SJCRH30 (cell line): ENCODE data around the gene ZNF512B. TPM values are rescaled to one million over a fixed set of nuclear protein-coding genes. Genes with fewer than 3 reads are reported as not detected.
"Not testable (repeated sequence)": the region's sequence is repeated elsewhere in the genome, so short reads cannot be mapped to it uniquely, and the experiment has no call there.

Experiments used
- DNase-seq, 2 experiments: peaks; one replicate each; pipeline ENCODE4 v3.0.0-alpha.2; 2015 to 2020
- H3K27ac ChIP-seq: fragments of 250-450 bp; sonication (Bioruptor Pico); 2 replicates; pipeline ENCODE4 v1.5.1; 2020; ENCODE audit warnings: mild to moderate bottlenecking, moderate library complexity
- H3K27me3 ChIP-seq: fragments of 250-450 bp; sonication (Bioruptor Pico); 2 replicates; pipeline ENCODE4 v1.5.1; 2020; ENCODE audit warnings: mild to moderate bottlenecking, moderate library complexity
- H3K36me3 ChIP-seq: fragments of 250-450 bp; sonication (Bioruptor Pico); 2 replicates; pipeline ENCODE4 v1.5.1; 2020; ENCODE audit warnings: mild to moderate bottlenecking, moderate library complexity
- H3K4me1 ChIP-seq: fragments of 250-450 bp; sonication (Bioruptor Pico); 2 replicates; pipeline ENCODE4 v1.5.1; 2020; ENCODE audit warnings: mild to moderate bottlenecking, moderate library complexity
- H3K4me3 ChIP-seq: fragments of 250-450 bp; sonication (Bioruptor Pico); 2 replicates; pipeline ENCODE4 v1.5.1; 2020; ENCODE audit warnings: mild to moderate bottlenecking, moderate library complexity
- H3K9me3 ChIP-seq: fragments of 250-450 bp; sonication (Bioruptor Pico); replicated peaks from 2 replicates; pipeline ENCODE4 v1.5.1; 2020; ENCODE audit warnings: mild to moderate bottlenecking, moderate library complexity
- total RNA-seq: library from RNA; depleted of rRNA; stranded (reverse); fragments of >200 nt; shearing (Covaris generic); gene quantifications from 2 replicates; pipeline ENCODE4 v1.2.3, GENCODE V29; 2014; rRNA removed

The ZNF512B gene
- total RNA-seq = 19.1 and 19.6 TPM in 2 replicates

DNA sequence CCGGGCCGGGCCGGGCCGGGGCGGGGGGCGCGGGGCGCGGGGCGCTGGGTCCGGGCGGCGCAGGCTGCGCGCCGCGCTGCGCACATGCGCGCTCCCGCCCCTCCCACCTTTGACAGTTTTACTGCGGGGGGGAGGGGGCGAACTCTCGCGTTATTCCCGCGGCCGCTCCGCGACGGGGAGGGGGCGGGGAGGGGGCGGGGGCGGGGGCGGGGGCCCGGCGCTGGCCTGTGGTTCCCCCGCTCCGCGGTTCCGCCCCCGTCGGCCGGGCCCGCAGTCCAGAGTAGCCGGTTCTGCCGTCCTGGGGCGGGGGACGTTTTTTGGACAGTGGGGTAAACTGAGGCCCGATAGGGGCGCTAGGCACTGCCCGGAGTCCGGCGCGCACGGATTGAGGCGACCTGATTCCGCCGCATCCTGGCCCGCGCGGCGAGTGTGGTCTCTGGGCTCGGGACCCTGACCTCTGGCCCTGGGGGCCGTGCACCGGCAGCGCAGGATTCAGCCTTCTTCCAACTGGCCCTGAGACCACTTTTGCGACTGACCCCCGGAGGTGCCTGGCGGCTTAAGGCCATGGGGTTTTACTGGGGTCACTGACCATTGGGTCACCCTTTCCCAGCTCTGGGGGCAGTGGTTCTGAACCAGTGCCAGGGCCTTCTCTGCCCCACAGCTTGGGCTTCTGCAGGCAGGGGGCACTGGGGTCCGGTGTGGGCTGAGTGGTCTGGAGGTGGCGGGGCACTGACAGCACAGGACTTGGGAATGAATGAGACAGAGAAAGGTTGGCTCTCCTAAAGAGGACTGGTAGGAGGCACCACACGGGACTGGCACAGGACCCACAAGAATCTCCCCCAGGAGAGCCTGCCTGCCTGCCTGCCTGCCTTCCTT, at the start of gene ZNF512B:
Gene ZNF512B (minus strand): TSS at position 93 of the 876 bp plus-strand sequence. CDS start 1,980 bp downstream, outside the sequence.
- peak within 1 kb of the TSS; percentile 59 for H3K4me3 ChIP-seq
- DNase-seq = peak; percentile 79 to 80
- peaks cover 6% of the 10 kb centered on the region; the same call in 1 of the 2 replicates for H3K36me3 ChIP-seq
- H3K9me3 ChIP-seq = no peaks in the 10 kb centered on the region
- H3K4me1 ChIP-seq = peaks cover 8% of the 10 kb centered on the region; the same call in 1 of the 2 replicates
- no peak within 1 kb of the TSS for H3K27ac ChIP-seq
- peaks cover 5% of the 10 kb centered on the region; the same call in 1 of the 2 replicates for H3K27me3 ChIP-seq

DNA sequence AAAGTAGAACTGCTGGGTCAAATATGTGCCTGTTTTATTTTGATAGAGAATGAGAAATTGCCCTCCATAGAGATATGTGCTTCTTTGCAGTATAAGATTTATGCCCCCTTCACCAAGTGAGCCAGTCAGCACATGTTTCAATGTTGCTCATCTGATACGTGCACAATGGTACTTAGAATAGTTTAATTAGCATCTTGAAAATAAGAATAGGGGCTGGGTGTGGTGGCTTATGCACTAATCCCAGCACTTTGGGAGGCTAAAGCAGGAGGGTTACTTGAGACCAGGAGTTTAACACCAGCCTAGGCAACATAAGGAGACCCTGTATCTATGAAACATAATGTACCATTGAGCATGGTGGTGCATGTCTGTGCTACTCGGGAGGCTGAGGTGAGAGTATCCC, 45.9 kb upstream of the ZNF512B start:
- Histone ChIP-seq H3K27me3 (no peaks in the 10 kb centered on the region), H3K27ac (no peak overlapping the region), H3K9me3 (no peaks in the 10 kb centered on the region), H3K4me1 (no peaks in the 10 kb centered on the region), H3K36me3 (peaks cover 80% of the 10 kb centered on the region), H3K4me3 (no peak overlapping the region)
- no peak for DNase-seq

DNA sequence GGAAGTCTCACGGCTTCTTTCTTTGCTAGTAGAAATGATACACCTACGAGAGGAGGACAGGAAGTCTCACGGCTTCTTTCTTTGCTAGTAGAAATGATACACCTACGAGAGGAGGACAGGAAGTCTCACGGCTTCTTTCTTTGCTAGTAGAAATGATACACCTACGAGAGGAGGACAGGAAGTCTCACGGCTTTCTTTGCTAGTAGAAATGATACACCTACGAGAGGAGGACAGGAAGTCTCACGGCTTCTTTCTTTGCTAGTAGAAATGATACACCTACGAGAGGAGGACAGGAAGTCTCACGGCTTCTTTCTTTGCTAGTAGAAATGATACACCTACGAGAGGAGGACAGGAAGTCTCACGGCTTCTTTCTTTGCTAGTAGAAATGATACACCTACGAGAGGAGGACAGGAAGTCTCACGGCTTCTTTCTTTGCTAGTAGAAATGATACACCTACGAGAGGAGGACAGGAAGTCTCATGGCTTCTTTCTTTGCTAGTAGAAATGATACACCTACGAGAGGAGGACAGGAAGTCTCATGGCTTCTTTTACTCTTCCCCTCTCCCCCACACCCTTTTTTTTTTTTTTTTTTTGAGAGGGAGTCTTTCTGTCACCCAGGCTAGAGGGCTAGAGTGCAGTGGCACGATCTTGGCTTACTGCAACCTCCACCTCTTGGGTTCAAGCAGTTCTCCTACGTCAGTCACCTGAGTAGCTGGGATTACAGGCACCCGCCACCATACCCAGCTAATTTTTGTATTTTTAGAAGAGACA, 42.8 kb upstream of the ZNF512B start:
- H3K27me3 ChIP-seq, H3K4me3 ChIP-seq, H3K9me3 ChIP-seq, H3K4me1 ChIP-seq, DNase-seq, H3K27ac ChIP-seq: not testable (repeated sequence)
- peaks cover 81% of the 10 kb centered on the region for H3K36me3 ChIP-seq

- peaks cover 5% of the 10 kb centered on the region; the same call in 1 of the 2 replicates for H3K9me3 ChIP-seq
- no peak overlapping the region for H3K4me3 ChIP-seq
- peaks cover 82% of the 10 kb centered on the region for H3K36me3 ChIP-seq
- no peak for DNase-seq
- H3K27me3 ChIP-seq = no peaks in the 10 kb centered on the region
- no peaks in the 10 kb centered on the region for H3K4me1 ChIP-seq
- no peak overlapping the region for H3K27ac ChIP-seq
Observed at GRCh38 chr20:64011366-64011779, 41.6 kb upstream of the ZNF512B start.

DNA sequence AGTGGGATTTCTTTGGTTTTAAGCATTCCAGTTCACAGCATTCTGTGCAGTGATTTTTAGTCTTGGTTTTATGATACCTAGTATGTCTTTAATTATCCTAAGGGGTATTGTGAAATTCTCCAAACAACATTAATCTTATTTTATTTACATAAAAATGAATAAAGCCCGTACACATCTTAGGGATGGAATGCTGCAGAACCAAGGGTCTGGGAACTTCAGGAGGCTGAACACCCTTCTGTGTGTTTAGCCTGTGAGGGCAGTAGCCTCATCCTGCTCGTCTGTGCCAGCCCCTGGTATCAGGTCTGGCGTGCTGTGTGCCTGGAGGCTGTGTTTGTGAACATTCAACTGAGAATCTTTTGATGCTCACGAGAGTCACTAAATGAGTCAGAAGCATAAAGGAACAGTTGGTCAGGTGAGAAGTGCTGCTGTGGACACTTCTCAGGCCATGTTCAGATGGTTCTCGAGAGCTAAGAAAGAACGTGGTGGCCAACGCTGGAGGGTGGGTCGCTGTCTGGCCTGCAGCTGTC, 41.0 kb upstream of the ZNF512B start:
- H3K36me3 ChIP-seq = peaks cover 83% of the 10 kb centered on the region
- H3K27ac ChIP-seq = no peak overlapping the region
- no peak for DNase-seq
- H3K4me3 ChIP-seq = no peak overlapping the region
- no peaks in the 10 kb centered on the region for H3K4me1 ChIP-seq
- H3K27me3 ChIP-seq = no peaks in the 10 kb centered on the region
- H3K9me3 ChIP-seq = peaks cover 5% of the 10 kb centered on the region; the same call in 1 of the 2 replicates

DNA sequence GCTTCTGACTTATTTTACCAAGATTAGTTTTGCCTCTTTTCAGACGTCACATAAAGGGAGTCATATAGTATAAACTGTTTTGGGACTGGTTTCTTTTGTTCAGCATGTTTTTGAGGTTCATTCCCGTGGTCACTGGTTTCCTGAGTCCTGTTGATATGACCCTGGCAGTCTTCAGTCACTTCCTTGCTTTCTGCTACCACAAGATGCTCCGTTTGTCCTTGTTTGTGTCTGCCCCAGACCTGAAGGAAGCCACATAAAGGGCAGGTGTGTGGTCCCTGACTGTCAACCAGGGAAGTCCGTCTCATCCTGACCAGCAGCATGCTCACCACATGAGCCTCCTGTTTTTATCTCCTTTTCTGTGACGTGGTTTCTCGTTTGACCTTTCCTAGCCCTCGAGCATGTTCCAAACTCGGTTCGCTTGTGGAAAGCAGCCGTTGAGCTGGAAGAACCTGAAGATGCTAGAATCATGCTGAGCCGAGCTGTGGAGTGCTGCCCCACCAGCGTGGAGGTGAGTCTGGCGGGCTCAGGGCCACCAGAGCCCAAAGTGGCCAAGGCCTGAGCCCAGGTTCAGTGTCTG, 40.2 kb upstream of the ZNF512B start:
- no peaks in the 10 kb centered on the region for H3K4me1 ChIP-seq
- H3K9me3 ChIP-seq = peaks cover 5% of the 10 kb centered on the region; the same call in 1 of the 2 replicates
- no peak for DNase-seq
- no peak overlapping the region for H3K27ac ChIP-seq
- H3K36me3 ChIP-seq = peaks cover 81% of the 10 kb centered on the region
- no peaks in the 10 kb centered on the region for H3K27me3 ChIP-seq
- no peak overlapping the region for H3K4me3 ChIP-seq

- Histone ChIP-seq H3K36me3 (peaks cover 90% of the 10 kb centered on the region), H3K27ac (no peak overlapping the region), H3K27me3 (no peaks in the 10 kb centered on the region), H3K9me3 (peaks cover 5% of the 10 kb centered on the region; the same call in 1 of the 2 replicates), H3K4me3 (no peak overlapping the region), H3K4me1 (no peaks in the 10 kb centered on the region)
- DNase-seq = no peak
Observed at GRCh38 chr20:64006902-64007301, 37.2 kb upstream of the ZNF512B start.

DNA sequence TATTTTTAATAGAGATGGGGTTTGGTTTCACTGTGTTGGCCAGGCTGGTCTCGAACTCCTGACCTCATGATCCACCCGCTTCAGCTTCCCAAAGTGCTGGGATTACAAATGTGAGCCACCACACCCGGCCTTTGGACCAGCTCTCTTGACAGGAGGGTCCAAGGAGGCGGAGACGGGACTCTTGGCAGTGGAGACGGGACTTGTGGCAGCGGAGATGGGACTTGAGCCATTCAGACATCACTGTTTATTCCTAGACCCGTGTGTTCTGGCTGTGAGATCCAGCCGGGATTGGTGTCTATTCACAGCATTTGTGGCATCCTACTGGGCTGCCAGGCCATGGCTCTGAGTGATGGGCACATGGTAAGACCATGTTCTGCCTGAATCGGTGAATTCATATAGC, 36.8 kb upstream of the ZNF512B start:
- Histone ChIP-seq H3K4me1 (peaks cover 2% of the 10 kb centered on the region; the same call in 1 of the 2 replicates), H3K36me3 (peaks cover 91% of the 10 kb centered on the region), H3K4me3 (no peak overlapping the region), H3K27me3 (no peaks in the 10 kb centered on the region), H3K9me3 (peaks cover 5% of the 10 kb centered on the region; the same call in 1 of the 2 replicates), H3K27ac (no peak overlapping the region)
- no peak for DNase-seq

DNA sequence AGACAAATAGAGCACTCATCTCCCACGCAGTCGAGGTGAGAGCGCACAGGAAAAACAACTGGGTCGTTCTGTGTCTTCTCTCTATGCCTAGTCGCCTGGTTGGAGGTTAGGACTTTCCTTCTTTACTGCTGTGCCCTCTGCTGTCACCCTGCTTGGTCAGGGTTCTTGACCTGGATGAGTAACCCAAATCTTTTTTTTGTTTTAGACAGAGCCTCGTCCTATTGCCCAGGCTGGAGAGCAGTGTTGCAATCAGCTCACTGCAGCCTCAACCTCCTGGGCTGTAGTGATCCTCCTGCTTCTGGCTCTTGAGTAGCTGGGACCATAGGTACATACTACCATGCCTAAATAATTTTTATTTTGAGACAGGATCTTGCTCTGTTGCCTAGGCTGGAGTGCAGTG, 35.7 kb upstream of the ZNF512B start:
- Histone ChIP-seq H3K4me3 (no peak overlapping the region), H3K9me3 (peaks cover 5% of the 10 kb centered on the region; the same call in 1 of the 2 replicates), H3K4me1 (peaks cover 9% of the 10 kb centered on the region; the same call in 1 of the 2 replicates), H3K27ac (no peak overlapping the region), H3K27me3 (no peaks in the 10 kb centered on the region), H3K36me3 (peaks cover 91% of the 10 kb centered on the region)
- no peak for DNase-seq

DNA sequence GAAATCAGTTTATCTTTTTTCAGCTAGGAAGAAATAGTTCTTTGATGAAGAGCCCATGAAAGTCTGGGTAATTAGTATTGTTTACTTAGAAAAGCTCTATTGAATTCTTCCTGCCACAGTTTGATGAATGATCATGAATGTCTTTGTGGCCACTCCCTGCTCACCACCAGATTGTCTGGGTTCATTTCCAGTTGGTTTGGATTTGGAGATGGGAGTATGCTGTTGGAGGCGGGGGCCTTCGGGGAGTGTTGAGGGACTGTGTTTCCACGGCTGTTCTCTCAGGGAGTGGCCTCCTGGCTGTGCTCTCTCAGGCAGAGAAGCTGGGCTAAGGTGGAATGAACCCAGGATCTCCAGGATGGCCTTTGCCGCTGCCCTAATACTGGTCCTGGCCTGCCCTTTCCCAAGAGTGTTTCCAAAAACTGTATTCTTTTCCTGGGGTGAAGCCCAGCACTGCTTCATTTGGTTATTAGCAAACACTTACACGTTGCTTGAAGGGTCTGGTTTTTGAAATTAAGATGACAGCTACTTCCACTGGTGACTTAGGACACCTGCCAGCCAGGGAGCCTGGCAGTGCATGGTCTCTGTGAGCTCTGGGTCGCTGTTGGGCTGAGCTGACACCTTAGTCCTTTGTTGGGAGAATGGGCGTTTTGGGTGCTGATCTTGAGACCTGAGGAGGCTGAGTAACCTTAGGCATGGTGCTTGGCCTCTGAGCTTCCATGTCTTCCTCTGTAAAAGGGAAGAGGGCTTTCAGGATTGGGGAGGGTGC, 34.4 kb upstream of the ZNF512B start:
- H3K4me3 ChIP-seq = no peak overlapping the region

GRCh38 chr20:64001607-64002011, 31.9 kb upstream of the ZNF512B start:
- H3K36me3 ChIP-seq = peaks cover 88% of the 10 kb centered on the region
- no peaks in the 10 kb centered on the region for H3K27me3 ChIP-seq
- H3K4me3 ChIP-seq = no peak overlapping the region
- peaks cover 9% of the 10 kb centered on the region; the same call in 1 of the 2 replicates for H3K4me1 ChIP-seq
- no peak overlapping the region for H3K27ac ChIP-seq
- H3K9me3 ChIP-seq = no peaks in the 10 kb centered on the region
- peak; percentile 77 to 90 for DNase-seq

More for the DNA sequence above, 34.4 kb upstream of the ZNF512B start:
- Histone ChIP-seq H3K4me1 (peaks cover 9% of the 10 kb centered on the region; the same call in 1 of the 2 replicates), H3K27ac (no peak overlapping the region), H3K27me3 (no peaks in the 10 kb centered on the region), H3K9me3 (peaks cover 5% of the 10 kb centered on the region; the same call in 1 of the 2 replicates), H3K36me3 (peaks cover 89% of the 10 kb centered on the region)
- peak in 1 of 2 experiments; percentile 34 for DNase-seq

DNA sequence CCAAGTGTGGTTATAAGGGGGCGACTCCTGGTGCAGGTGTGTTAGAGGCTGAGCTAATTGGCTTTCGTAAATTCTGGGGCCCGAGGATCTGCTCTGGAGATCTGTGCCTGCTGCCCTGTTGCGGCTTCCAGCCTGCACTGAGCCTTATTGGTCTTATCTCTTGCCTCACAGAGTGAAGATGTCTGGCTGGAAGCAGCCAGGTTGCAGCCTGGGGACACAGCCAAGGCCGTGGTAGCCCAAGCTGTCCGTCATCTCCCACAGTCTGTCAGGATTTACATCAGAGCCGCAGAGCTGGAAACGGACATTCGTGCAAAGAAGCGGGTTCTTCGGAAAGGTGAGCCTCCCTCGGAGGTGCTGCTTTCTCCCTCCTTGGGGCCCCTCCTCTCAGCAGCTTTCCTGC, 31.2 kb upstream of the ZNF512B start:
- H3K27ac ChIP-seq = no peak overlapping the region
- no peak overlapping the region for H3K4me3 ChIP-seq
- no peaks in the 10 kb centered on the region for H3K9me3 ChIP-seq
- no peak for DNase-seq
- H3K36me3 ChIP-seq = peaks cover 90% of the 10 kb centered on the region
- peaks cover 9% of the 10 kb centered on the region; the same call in 1 of the 2 replicates for H3K4me1 ChIP-seq
- H3K27me3 ChIP-seq = no peaks in the 10 kb centered on the region

- Histone ChIP-seq H3K9me3 (no peaks in the 10 kb centered on the region), H3K4me3 (no peak overlapping the region), H3K27me3 (no peaks in the 10 kb centered on the region), H3K27ac (no peak overlapping the region), H3K4me1 (peaks cover 11% of the 10 kb centered on the region), H3K36me3 (peaks cover 48% of the 10 kb centered on the region)
- no peak for DNase-seq
Observed at GRCh38 chr20:63982937-63983336, 13.2 kb upstream of the ZNF512B start.
